HG03342 (cell line): ENCODE results near the gene GAS2L3.
"Not testable (repeated sequence)": the region's sequence is repeated elsewhere in the genome, so short reads cannot be mapped to it uniquely, and the experiment has no call there.

ENCODE experiments used
- ATAC-seq: cut with Tn5 transposase; IDR thresholded peaks from one replicate; pipeline ENCODE4 v1.9.1; 2021; ENCODE audit warnings: mild to moderate bottlenecking, moderate library complexity; ENCODE audit not compliant: unreplicated experiment

Gene GAS2L3

GRCh38 chr12:100574187-100575074 lies 947 bp downstream of the GAS2L3 start:
- peak; percentile 8 for ATAC-seq

- no peak for ATAC-seq
Observed at GRCh38 chr12:100576331-100577036, 3.0 kb downstream of the GAS2L3 start.

GRCh38 chr12:100578923-100579322 lies 5.4 kb downstream of the GAS2L3 start:
- no peak for ATAC-seq

GRCh38 chr12:100579844-100580243 lies 6.4 kb downstream of the GAS2L3 start:
- ATAC-seq, result no peak

- ATAC-seq, result no peak
Observed at GRCh38 chr12:100584256-100584655, 10.8 kb downstream of the GAS2L3 start.

GRCh38 chr12:100591979-100592378 lies 18.5 kb downstream of the GAS2L3 start:
- ATAC-seq, result no peak

- ATAC-seq, result no peak
Observed at GRCh38 chr12:100593490-100593889, 20.0 kb downstream of the GAS2L3 start.

- no peak for ATAC-seq
Observed at GRCh38 chr12:100601626-100602025, 28.1 kb downstream of the GAS2L3 start.

- ATAC-seq, result not testable (repeated sequence)
Observed at GRCh38 chr12:100602997-100603396, 29.5 kb downstream of the GAS2L3 start.

GRCh38 chr12:100608776-100609175 lies 35.3 kb downstream of the GAS2L3 start:
- ATAC-seq, result no peak

GRCh38 chr12:100610666-100611430 lies 37.4 kb downstream of the GAS2L3 start:
- ATAC-seq, result no peak

- ATAC-seq, result no peak
Observed at GRCh38 chr12:100612606-100613005, 39.1 kb downstream of the GAS2L3 start.

GRCh38 chr12:100624571-100624970 lies 51.1 kb downstream of the GAS2L3 start:
- no peak for ATAC-seq

- ATAC-seq, result no peak
Observed at GRCh38 chr12:100632445-100632892, 59.0 kb downstream of the GAS2L3 start.

GRCh38 chr12:100633082-100633785 lies 59.8 kb downstream of the GAS2L3 start:
- ATAC-seq, result not testable (repeated sequence)

GRCh38 chr12:100643246-100643645 lies 69.8 kb downstream of the GAS2L3 start:
- no peak for ATAC-seq

- no peak for ATAC-seq
Observed at GRCh38 chr12:100646896-100647295, 73.4 kb downstream of the GAS2L3 start.

GRCh38 chr12:100651108-100651507 lies 77.6 kb downstream of the GAS2L3 start:
- ATAC-seq, result no peak

GRCh38 chr12:100651694-100652093 lies 78.2 kb downstream of the GAS2L3 start:
- ATAC-seq, result no peak

- ATAC-seq, result no peak
Observed at GRCh38 chr12:100652488-100652887, 79.0 kb downstream of the GAS2L3 start.

GRCh38 chr12:100656141-100656540 lies 82.7 kb downstream of the GAS2L3 start:
- no peak for ATAC-seq
